Fibroblast of the conjunctiva (primary cell): ENCODE measurements around the gene ING5.

Experiments used
- DNase-seq: peaks from one replicate; pipeline ENCODE4 v3.0.0-alpha.2; 2010; ENCODE audit warnings: low read depth

The ING5 gene

DNA sequence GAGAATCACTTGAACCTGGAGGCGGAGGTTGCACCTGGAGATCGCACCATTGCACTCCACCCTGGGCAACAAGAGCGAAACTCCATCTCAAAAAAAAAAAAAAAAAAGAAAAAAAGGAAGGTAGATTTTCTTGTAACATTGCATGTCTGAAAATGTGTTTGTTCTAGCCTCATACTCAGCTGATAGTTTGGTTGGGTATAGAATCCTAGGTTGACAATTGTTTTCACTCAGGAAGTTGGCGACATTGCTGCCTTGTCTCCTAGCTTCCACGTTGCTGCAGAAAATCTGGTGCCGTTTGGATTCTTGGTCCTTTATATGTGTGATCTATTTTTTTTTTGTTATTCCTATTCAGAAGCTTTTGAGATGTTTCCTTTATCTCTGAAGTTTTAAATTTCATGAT, 4.7 kb downstream of the ING5 start:
- no peak for DNase-seq

DNA sequence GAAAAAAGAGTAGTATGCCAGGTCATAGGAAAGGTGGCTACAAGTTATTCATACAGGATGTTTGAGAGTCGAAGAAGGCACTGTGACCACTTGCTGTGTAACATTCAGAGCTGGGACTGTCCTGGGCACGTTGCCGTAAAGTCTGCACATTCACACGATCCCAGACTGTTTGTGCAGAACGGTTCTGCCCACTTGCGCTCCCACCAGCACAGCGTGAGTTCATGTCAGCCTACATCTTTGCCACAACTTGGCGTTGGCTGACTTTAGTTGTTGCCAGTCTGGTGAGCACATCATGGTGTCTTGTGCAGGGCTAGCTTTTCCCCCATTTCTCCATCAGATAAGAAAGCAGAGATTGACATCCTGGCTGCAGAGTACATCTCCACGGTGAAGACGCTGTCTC, 7.0 kb downstream of the ING5 start:
- no peak for DNase-seq

DNA sequence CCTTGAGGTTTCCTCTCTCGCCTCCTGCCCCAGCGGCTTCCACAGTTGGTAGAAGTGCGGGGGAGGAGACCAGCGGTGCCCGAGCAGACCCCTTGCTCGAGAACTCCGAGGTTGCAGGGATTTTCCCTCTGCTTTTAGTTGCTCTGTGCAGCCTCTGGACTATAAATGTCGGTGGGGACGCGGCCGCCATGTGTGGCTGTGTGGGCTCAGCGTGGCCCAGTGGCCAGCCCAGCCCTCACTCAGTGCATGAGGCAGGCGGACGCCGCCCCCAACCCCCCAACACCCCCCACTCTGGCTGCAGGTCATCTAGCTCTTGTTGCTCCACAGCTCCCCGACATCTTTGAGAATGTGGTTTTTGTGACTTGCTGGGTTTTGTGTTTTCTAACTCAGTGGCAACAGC, 17.3 kb downstream of the ING5 start:
- DNase-seq = no peak

DNA sequence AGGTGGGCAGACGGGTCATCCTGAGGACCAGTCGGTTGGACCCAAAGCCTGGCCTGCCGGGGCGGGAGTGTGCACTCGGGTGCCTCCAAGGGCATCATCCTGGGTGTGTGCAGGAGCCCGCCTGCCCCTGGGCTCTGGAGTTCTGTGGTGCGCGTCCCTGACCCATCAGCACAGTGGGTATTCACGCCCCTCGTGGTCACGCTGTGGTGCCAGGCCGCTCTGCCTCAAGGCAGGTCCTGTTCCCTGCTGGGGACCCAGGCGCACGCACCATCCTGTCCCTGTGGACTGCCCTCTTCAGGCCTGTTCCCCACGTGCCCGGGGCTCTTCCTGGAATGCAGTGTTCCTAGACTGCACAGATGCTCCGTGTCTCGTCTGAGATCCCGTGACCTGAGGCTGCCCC, 18.3 kb downstream of the ING5 start:
- no peak for DNase-seq

DNA sequence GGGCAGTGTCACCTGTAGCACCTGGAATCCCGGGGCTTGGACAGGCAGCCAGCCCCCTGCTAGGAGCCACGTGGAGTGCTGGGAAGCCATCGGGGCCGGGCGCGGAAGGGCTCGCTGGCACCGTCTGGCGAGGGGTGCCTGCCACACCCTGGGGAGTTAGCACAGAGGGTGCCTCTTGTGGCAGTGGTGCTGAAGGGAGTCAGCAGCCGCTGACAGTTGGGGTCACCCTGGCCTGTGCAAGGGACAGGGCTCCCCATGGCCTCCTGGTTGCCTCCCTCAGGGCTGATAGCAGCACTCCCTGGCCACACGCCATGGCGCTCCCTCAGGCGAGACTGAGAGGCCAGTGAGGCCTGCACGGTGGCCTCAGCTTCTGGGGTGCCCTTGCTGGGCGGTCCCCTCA, 18.7 kb downstream of the ING5 start:
- no peak for DNase-seq

DNA sequence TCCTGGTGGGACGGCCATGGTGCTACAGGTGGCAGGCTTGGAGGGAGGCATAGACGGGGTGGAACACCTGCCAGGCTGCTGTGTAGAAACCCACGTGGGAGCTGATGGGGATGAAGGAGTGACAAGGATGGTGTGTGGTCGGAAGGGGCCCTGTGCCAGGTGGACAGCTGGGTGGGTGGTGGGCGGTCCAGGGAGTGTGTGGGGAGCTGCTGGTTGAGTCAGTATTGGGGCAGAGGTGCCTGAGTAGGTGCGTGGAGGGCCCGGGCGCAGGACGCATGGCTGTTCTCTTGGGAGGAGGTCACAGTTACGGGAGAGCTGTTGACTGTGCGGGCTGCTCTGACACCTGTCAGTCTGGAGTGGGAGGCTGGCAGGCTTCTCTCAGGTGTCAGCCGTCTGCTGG, 20.0 kb downstream of the ING5 start:
- no peak for DNase-seq

DNA sequence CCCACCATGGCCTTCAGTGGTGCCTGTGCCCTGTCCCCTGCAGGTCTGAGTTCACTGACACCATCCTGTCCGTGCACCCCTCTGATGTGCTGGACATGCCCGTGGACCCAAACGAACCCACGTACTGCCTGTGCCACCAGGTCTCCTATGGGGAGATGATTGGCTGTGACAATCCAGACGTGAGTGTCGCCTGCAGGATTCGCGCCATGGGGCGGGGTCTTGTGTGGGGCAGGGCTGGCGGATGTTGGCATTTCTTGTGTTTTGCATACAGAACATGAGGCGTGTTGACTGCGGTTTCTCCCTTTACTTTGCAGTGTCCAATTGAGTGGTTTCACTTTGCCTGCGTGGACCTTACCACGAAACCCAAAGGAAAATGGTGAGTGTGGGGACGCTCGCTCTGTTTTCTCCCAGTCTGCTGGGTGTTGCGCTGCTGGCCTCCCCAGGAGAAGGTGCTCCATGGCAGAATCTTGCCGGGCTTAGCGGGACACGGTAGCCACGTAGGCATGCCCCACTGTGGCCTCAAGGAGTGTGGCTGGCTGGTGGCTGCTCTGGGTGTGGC, 21.1 kb downstream of the ING5 start:
- DNase-seq = no peak

DNA sequence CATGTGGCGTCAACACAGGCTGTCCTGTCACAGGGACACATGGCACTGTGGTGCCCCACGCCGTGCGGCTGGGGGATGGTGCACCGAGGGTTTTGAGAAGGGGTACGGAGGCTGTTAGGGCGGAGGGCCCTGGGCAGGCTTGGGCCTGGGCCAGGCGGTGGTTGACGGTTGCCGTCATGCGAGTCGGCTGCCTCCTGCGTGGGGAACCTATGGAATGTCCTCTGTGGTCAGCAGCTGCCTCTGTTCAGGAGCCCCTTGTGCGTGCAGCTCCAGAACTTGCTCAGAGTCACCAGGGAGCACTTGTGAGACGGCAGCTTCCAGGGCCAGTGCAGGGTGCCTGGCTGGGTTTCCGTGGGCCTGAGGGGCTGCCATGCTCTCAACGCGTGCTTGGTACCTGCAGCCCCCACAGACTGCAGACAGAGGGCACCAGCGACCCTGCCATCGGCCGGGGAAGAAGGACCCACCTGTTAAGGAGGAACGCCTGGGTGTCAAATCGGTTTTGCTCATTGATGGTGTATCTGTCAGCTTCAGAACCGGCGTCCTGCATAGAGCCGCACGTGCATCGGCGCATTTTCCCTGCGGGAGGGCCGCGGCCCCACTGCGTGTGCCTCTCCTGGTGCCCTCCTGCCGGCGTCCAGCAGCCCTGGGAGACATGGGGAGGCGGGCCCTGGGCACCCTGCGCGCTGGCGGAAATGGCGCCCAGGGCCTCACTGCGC, 22.6 kb downstream of the ING5 start:
- no peak for DNase-seq

DNA sequence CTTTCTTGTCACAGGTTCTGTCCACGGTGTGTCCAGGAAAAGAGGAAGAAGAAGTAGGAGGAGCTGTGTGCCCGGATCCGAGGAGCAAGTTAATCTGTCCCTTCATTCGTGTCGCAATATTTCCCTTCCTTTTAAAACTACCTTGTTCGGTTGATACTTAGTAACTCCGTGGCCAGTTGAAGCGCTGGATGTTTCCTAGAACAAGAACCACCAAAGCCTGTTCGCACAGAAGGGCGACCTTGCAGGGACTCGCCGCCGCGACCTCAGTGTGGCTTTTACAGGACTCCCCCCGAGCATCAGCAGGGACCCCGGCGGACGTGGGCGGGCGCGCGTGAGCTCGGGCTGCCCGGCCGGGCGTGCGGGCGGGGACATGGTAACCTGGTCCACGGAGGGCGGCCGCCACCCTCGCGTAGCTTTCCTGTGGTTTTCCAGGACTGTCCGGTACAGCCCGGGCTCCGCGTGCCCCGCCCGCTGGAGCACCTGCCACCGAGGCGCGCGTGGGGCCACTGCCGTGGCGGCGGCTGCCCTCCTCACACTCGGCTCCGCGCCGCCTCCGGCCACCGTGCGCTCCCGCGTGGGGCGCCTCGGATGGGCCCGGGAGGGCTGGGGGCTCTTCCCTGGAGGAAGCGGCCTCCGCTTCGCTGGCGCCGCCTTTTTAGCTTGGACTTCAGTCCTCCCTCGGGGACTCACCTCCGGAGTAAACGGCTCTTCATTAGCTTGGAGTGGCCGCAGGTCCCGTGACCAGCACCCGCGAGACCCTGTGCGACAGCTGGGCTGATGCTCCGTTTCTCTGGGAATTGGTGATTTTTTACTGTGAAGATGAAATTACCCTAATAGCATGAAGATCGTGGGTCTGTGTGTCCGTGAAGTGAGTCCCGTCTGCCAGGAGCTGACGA, 23.4 kb downstream of the ING5 start:
- no peak for DNase-seq

DNA sequence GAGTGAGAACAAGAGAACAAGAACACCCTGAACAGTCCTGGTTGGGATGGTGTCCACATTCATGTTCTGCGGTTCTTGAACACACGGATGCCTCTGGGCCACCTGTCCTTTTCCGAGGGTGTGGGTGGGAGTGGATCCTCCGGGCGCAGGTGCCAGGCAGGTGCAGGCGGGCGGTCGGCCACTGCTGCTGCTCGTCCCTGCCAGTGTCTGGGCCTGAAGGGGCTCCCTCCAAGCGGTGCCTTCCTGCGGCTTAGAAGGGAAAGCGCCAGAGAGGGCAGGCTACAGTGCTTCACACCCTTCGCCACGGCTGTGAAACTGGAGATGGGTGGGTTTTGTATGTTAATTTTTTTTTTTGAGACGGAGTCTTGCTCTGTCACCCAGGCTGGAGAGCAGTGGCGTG, 24.6 kb downstream of the ING5 start:
- no peak for DNase-seq

DNA sequence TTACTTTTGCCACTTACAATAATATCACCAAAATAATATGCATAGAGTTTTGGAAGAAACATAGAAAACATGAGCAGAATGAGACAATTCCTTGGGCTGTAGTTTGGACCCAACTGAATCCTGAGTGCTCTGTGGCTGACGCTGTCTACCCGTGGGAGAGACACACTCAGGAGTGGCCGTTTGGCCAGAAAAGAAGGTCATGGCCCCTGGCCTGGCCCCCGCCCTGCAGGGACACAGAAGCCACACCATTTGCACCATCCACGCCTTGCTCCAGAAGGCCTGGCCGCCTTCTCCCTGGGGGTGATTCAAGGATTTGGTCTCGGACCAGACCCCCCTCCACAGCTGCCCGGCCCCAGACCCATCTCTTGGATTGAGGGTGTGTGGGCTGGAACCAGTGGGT, 26.2 kb downstream of the ING5 start:
- no peak for DNase-seq

DNA sequence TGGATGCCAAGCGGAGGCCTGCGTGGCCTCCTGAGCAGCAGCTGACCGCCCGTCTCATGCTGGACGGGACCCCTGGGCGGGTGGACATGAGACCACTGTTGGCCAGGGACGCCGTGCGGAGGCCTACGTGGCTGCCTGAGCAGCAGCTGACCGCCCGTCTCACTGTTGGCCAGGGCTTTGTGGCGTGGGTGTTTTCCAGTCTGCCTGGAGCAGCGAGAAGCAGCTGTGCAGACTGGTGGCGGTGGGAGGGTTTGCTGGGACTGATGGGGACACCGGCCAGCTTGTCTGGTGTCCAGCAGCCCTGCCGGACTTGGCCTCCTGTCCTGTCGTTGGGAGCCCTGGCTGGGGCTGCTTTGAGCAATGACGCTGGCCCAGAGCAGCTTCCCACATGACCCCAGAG, 26.8 kb downstream of the ING5 start:
- no peak for DNase-seq

DNA sequence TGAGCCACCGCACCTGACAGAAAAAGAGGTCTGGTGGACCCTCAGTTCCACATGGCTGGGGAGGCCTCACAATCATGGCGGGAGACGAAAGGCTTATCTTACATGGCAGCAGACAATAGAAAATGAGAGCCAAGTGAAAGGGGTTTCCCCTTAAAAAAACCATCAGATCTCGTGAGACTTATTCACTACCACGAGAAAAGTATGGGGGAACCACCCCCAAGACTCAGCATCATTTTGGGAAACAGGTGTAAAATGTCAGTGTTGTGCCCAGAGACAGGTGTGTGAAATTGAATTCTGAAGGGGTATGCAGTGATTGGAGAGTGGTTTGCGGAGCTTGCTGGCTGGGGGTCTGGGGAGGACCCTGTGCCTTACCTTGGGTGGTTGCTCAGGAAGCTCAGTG, 28.0 kb downstream of the ING5 start:
- no peak for DNase-seq

DNA sequence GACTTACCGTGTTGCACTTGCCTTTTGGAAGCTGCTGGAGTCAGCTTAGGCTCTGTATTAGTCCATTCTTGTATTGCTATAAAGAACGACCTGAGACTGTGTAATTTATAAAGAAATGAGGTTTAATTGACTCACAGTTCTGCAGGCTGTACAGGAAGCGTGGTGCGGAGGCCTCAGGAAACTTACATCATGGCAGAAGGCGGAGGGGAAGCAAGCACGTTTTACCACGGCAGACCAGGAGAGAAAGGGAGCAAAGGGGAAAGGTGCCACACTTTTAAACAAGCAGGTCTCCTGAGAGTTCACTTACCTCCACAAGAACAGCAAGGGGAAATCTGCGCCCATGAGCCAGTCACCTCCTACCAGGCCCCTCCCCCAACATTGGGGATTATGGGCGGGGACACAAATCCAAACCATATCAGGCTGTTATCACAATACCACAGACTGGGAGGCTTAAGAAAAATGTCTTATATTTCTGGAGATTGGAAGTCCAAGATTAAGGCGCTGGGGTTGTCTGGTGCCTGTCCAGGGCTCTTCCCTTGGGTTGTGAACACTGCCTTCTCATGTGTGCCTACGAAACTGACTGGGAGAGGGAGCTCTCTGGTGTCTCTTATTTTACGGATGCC, 28.9 kb downstream of the ING5 start:
- DNase-seq = no peak

DNA sequence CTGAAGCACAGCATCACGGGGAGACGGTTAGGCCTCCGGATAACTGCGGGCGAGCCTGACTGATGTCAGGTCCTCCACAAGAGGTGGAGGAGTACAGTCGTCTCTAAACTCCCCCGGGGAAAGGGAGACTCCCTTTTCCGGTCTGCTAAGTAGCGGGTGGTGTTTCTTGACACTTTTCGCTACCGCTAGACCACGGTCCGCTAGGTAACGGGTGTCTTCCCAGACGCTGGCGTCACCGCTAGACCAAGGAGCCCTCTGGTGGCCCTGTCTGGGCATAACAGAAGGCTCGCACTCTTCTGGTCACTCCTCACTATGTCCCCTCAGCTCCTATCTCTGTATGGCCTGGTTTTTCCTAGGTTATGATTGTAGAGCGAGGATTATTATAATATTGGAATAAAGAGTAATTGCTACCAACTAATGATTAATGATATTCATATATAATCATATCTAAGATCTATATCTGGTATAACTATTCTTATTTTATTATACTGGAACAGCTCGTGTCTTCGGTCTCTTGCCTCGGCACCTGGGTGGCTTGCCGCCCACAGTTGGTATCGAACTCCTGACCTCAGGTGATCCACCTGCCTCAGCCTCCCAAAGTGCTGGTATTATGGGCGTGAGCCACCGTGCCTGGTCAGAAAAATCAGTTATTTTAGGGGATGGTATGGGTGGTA, 30.8 kb downstream of the ING5 start:
- peak; percentile 6 for DNase-seq

DNA sequence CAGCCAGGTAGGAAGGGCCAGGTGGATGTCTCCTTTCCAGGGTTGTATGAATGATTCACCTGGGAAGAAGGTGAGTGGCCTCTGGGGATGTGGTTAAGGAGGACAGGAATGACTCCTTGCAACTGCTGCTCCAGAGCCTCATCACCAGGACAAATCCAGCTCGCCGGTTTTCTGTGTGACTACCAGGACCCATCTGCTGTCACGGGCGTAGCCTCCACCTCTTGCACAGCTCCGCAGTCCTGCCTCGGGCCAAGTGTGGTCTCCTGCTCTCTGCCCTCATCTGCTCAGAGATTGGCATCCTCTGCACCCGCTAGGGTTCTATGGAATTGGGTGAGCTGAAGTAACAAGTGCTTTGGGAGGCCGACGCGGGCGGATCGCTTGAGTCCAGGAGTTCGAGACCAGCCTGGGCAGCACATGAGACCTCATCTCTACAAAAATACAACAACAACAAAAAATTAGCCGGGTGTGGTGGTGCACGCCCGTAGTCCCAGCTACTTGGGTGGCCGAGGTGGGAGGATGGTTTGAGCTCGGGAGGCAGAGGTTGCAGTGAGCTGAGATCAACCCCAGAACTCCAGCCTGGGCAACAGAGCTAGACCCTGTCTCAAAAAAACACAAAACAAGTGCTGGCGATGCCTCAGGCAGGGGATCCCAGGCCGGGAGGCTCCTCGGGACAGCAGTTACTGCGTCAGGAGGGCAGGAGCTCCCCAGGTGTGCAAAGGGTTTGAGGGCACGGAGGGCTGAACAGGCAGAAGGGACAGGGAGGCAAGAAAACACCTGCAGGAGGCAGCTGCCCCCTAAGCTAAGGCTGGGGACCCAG, 31.8 kb downstream of the ING5 start:
- no peak for DNase-seq

DNA sequence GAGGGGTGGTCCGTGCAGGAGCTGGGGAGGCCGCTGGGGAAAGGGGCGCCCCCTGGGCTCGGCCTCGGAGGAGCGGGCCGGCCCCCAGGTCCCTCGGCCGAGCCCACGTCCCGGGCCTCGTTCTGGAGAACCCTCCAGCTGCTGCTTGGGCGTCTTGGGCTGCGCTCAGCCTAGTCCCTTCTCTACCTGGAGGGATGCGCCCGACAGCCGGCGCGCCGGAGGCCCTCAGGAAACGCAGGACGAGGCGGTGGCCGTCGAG, 32.3 kb downstream of the ING5 start:
- no peak for DNase-seq

DNA sequence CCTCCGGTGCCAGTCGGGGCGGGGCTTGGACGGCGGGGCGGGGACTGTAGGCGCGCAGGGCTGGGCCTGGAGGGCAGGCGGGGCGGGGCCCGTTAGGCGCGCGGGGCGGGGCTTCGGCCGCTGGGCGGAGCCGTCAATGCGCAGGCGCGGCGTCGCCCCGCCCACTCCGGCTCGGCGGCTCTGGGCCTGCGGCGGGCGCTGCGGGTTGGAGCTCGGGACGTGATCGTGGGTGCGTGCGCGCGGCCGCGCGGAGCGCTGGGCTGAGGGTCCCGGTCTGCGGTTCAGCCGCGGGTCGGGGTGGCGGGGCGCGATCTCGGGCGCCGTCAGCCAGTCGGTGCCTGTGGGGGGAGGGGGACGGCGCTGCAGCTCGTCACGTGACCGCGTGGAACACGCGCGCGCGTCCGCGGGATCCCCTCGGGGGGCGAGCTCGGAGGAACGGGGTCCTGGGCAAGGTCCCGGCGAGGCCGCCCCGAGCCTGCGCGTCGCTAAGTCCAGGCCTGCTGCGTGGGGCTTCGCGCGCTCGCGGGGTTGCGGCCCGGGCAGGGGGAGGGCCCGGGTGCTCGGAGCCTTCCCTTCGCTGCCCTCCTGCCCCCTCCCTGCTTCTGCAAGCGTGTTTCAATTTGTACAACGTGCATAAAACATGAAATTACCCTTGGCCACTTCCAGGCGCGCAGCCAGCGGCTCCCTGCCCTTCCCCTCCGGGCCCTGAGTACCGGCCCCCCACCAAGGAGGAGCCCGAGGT, 32.8 kb downstream of the ING5 start, which contains the start of gene D2HGDH:
Gene D2HGDH (plus strand): TSS at position 164 of the 742 bp plus-strand sequence. CDS start 595 bp downstream, outside the sequence.
- DNase-seq = peak; percentile 70

DNA sequence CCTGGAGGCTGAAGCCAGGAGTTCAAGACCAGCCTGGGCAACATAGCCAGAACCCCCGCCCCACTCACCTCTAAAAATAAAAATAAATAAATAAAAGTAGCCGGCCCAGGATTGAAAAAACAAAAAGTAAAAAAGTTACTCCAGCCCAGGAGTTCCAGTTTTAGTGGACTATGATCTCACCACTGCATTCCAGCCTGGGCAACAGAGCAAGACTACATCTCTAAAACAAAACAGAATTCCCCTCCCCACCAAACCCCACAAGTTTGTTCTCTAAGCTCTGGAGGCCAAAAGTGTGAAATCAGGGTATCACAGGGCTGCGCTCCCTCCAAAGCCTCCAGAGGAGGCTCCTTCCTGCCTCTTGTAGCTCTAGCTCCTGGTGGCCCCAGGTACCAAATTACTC, 34.3 kb downstream of the ING5 start:
- DNase-seq = no peak

DNA sequence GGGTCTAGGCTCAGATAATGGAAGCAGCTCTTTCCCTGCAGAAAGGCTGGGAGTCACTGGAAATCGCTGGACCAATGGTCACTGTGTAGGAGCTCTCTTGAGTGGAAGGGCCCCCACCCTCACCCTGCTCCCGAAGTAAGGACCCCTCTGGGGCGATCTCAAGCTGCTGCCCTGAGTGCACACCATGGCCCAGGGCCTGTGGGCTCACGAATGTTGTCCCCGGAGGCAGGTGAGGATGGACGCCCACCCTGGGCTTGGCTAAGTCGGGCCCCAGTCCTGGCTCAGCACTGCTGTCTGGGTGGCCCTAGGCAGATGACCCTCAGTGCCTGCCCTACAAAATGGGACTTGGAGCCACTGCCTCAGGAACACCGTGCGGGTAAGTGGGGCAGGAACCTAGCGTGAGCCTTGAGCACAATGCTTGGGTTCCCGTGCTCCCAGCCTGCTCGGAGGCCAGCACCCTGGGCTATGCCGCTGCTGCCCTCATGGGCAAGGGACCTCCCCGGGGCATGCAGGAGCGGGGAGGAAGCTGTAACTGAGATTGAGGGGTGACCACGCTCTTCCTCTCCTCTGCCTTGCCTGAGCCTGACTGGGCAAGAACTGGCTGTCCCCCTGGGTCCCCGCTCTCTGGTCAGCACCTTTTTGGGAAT, 36.3 kb downstream of the ING5 start:
- DNase-seq = no peak
